ENCODE measurements around the gene TSPAN9. TPM values are rescaled to one million over a fixed set of nuclear protein-coding genes. Genes with fewer than 3 reads are reported as not detected.

The TSPAN9 gene
- total RNA-seq, 4 donors from 2014 or later, result 27.8 to 47.2 (median 34.3) TPM

DNA sequence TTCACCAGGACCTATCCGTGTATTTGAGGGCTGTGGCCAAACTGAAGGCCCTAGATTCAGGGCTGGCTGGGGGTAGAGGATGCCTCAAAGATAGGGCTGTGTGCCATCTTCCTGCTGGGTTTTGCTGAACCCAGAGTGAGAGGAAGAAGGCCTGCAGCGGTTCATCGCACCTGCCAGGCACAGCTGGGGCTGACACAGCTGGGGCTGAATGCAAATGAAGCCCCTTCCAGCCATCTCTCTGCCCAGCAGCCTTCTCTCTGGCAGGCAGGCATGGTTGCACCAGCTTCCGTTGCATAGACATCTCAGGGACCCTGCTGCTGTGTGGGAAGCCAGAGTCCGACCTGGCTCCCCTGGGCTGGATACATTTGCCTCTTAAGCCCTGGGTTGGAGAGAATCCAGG is 152.4 kb downstream of the TSPAN9 start:
- Histone ChIP-seq H3K36me3 (no peaks in the 10 kb centered on the region), H3K27ac (no peak overlapping the region), H3K4me1 (no peaks in the 10 kb centered on the region), H3K27me3 (no peaks in the 10 kb centered on the region), H3K4me3 (no peak overlapping the region), H3K9me3 (no peaks in the 10 kb centered on the region)
- TF ChIP-seq EP300 (IDR thresholded peaks at IDR 0.05), result no peak
- 82% methylated on average over 5 of the region's 5 CpGs for WGBS
- DNase-seq (ENCODE audit: low spot score in 2 of 2), result no peak

DNA sequence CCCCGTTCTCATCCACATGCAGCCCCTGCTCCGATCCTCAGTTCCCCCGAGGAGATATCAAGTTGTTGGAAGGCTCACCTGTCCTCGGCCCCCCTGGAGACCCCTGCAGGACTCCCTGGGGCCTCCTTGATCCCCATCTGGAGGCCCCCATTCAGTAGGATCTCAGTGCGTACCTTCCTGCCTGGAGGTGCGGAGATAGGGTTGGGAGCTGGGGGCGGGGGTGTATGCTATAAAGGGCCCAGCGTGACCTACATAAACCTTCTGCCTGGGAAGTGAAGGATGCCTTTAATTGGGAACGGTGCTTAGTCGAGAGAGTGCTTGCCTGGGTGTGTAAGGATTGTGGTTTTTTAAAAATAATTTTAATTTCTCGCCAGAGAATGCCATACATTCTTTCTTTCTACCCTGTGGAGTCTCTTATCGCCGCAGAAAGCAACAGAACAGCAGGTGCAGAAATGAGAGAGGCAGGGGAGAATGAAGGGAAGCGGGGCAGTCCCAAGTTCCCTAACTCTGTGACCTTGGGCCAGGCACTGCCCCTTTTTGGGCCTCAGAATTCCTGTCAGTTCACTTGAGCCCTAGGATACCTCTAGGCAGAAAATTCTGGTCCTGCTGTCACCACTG is 153.7 kb downstream of the TSPAN9 start:
- Histone ChIP-seq H3K9me3 (no peaks in the 10 kb centered on the region), H3K27ac (no peak overlapping the region), H3K27me3 (no peaks in the 10 kb centered on the region), H3K4me1 (no peaks in the 10 kb centered on the region), H3K36me3 (no peaks in the 10 kb centered on the region), H3K4me3 (no peak overlapping the region)
- DNase-seq (ENCODE audit: low spot score in 2 of 2), result no peak
- no peak for TF ChIP-seq POLR2AphosphoS5 (IDR thresholded peaks at IDR 0.05)
- no peak for TF ChIP-seq EP300 (IDR thresholded peaks at IDR 0.05)
- no peak for TF ChIP-seq POLR2A (IDR thresholded peaks at IDR 0.05)
- TF ChIP-seq, protein P1, sequence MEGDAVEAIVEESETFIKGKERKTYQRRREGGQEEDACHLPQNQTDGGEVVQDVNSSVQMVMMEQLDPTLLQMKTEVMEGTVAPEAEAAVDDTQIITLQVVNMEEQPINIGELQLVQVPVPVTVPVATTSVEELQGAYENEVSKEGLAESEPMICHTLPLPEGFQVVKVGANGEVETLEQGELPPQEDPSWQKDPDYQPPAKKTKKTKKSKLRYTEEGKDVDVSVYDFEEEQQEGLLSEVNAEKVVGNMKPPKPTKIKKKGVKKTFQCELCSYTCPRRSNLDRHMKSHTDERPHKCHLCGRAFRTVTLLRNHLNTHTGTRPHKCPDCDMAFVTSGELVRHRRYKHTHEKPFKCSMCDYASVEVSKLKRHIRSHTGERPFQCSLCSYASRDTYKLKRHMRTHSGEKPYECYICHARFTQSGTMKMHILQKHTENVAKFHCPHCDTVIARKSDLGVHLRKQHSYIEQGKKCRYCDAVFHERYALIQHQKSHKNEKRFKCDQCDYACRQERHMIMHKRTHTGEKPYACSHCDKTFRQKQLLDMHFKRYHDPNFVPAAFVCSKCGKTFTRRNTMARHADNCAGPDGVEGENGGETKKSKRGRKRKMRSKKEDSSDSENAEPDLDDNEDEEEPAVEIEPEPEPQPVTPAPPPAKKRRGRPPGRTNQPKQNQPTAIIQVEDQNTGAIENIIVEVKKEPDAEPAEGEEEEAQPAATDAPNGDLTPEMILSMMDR (IDR thresholded peaks at IDR 0.05), result no peak
- WGBS, result 66% methylated on average over 12 of the region's 14 CpGs

DNA sequence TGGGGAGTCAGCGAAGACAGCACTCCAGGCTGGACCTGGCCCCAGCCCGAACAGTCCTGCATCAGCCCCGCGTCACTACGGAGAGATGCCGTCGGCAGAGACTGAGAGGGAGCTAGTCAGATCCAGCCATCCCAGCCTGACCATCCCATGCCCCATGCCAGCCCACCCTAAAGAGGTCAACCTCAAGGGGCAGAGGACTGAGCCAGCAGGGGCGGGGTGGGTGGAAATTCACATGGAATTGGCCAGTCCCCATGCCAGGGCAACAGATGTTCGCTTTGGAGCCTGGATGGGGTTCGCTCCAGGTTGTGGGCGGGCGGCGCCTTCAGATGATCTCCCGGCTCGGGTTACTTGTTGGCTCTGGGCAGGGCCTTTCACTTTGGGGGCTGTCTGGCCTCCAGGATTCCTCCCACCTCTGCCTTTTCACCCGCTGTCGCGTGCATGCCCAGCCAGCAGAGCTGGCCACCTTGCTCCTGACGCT is 154.3 kb downstream of the TSPAN9 start:
- TF ChIP-seq EP300 (IDR thresholded peaks at IDR 0.05) (no peak), POLR2AphosphoS5 (IDR thresholded peaks at IDR 0.05) (no peak), POLR2A (IDR thresholded peaks at IDR 0.05) (no peak)
- TF ChIP-seq, protein P1 (IDR thresholded peaks at IDR 0.05), result no peak
- peaks cover under 1% of the 10 kb centered on the region for H3K4me1 ChIP-seq
- H3K27ac ChIP-seq, result no peak overlapping the region
- H3K9me3 ChIP-seq, result no peaks in the 10 kb centered on the region
- no peak overlapping the region for H3K4me3 ChIP-seq
- H3K27me3 ChIP-seq, result no peaks in the 10 kb centered on the region
- DNase-seq (ENCODE audit: low spot score in 2 of 2), result no peak
- no peaks in the 10 kb centered on the region for H3K36me3 ChIP-seq
- 62% methylated on average over 12 of the region's 19 CpGs for WGBS

DNA sequence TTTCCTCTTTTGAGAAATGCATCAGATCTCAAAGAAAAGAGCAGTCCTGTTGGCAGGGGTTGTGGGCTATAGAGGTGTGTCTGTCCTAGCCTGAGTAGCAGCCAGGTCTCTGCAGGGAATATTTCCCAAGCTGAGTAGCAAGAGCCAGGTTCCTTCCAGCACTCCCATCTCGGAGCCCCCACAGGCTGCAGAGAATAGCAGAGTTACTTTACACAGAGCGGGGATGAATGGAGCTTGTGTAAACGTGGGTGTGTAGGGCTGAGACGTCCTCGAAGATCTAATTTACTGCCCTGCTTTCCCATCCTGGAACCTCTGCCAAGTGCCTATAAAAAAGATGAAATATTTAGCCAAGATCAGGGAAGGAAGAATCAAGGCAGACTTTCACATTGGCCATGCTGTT is 156.6 kb downstream of the TSPAN9 start:
- TF ChIP-seq, protein P1 (IDR thresholded peaks at IDR 0.05), result no peak
- TF ChIP-seq EP300 (IDR thresholded peaks at IDR 0.05) (no peak), POLR2A (IDR thresholded peaks at IDR 0.05) (no peak), POLR2AphosphoS5 (IDR thresholded peaks at IDR 0.05) (no peak)
- Histone ChIP-seq H3K4me1 (peaks cover 3% of the 10 kb centered on the region), H3K9me3 (no peaks in the 10 kb centered on the region), H3K36me3 (no peaks in the 10 kb centered on the region), H3K4me3 (no peak overlapping the region), H3K27me3 (no peaks in the 10 kb centered on the region), H3K27ac (no peak overlapping the region)
- DNase-seq (ENCODE audit: low spot score in 2 of 2), result no peak
- WGBS, result 26% methylated on average over 5 of the region's 5 CpGs

DNA sequence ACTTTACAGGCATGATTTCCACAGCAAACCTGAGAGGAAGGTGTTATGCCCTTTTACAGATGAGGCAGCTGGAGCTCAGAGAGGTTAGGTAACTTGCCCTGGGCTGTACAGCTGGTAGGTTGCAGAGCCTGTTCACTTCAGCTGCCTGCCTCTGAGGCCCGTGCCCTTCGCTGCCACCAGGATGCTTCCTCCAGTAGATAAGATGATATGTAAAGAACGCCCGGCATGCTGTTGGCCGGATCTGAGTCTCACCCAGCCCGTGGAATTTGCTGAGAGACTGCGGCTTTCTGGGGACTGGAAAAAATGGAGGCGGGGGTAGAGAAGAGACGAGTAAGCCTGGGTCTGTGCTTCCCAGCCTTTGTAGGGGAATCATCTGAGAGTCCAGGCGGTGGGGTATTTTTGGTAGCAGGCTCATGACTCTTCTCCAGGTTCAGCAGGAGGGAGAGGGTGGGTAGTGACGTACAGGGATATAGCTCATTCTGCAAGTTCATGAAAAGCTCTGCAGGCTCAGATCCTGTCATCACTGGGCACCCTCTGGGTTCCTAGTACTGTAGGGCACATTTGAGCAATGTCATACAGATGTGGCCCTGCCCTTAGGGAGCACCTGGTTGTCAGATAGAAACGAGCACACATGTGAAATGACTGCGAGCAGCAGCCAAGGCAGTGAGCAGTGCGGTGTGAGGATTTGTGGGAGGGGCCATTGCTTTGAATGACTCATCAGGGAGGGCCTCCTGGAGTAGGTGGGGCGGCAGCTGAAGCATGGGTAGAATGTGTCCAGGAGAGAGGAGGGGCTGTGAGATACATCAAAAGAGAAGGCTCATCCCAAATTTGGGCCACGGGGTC is 159.4 kb downstream of the TSPAN9 start:
- 58% methylated on average over 16 of the region's 16 CpGs for WGBS
- H3K36me3 ChIP-seq, result no peaks in the 10 kb centered on the region
- DNase-seq (ENCODE audit: low spot score in 2 of 2), result no peak
- no peaks in the 10 kb centered on the region for H3K9me3 ChIP-seq
- no peaks in the 10 kb centered on the region for H3K27me3 ChIP-seq
- H3K27ac ChIP-seq, result no peak overlapping the region
- TF ChIP-seq, protein P1 (IDR thresholded peaks at IDR 0.05), result no peak
- TF ChIP-seq EP300 (IDR thresholded peaks at IDR 0.05) (no peak), POLR2AphosphoS5 (IDR thresholded peaks at IDR 0.05) (no peak), POLR2A (IDR thresholded peaks at IDR 0.05) (no peak)
- H3K4me3 ChIP-seq, result no peak overlapping the region
- peaks cover 5% of the 10 kb centered on the region for H3K4me1 ChIP-seq

Data from suprapubic skin (tissue), 4 donors.